ENCODE measurements around the gene SNRPB2.

DNA sequence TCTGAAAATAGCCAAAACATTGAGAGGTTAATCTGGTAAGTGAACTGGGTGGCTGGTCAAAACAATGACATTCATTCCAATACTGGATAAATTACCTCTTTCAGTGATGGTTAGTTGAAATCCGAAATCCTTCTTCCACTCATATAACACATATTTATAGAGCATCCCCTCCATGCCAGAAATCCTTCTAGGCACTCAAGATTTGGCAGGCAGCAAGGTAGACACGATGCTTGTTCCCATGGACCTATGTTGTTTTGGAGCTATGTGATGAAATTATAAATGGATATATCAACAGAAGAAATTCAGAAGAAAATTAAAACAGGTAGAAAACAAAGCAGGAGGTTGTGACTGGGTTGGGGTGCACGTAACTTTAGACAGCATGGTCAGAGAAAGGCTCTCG, 26.3 kb upstream of the SNRPB2 start:
- TF ChIP-seq, protein P1, sequence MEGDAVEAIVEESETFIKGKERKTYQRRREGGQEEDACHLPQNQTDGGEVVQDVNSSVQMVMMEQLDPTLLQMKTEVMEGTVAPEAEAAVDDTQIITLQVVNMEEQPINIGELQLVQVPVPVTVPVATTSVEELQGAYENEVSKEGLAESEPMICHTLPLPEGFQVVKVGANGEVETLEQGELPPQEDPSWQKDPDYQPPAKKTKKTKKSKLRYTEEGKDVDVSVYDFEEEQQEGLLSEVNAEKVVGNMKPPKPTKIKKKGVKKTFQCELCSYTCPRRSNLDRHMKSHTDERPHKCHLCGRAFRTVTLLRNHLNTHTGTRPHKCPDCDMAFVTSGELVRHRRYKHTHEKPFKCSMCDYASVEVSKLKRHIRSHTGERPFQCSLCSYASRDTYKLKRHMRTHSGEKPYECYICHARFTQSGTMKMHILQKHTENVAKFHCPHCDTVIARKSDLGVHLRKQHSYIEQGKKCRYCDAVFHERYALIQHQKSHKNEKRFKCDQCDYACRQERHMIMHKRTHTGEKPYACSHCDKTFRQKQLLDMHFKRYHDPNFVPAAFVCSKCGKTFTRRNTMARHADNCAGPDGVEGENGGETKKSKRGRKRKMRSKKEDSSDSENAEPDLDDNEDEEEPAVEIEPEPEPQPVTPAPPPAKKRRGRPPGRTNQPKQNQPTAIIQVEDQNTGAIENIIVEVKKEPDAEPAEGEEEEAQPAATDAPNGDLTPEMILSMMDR (IDR thresholded peaks at IDR 0.05), result no peak
- TF ChIP-seq POLR2A (IDR thresholded peaks at IDR 0.05) (no peak), EP300 (IDR thresholded peaks at IDR 0.05) (no peak)
